Measurements from ENCODE around the gene BCL2.

The BCL2 gene

GRCh38 chr18:63342206-63342605 is 22.6 kb upstream of the BCL2 start:
- no peak overlapping the region for H3K27ac ChIP-seq
- no peak for TF ChIP-seq ZFX (IDR thresholded peaks at IDR 0.05; ENCODE audit: borderline replicate concordance)
- TF ChIP-seq, protein P1, sequence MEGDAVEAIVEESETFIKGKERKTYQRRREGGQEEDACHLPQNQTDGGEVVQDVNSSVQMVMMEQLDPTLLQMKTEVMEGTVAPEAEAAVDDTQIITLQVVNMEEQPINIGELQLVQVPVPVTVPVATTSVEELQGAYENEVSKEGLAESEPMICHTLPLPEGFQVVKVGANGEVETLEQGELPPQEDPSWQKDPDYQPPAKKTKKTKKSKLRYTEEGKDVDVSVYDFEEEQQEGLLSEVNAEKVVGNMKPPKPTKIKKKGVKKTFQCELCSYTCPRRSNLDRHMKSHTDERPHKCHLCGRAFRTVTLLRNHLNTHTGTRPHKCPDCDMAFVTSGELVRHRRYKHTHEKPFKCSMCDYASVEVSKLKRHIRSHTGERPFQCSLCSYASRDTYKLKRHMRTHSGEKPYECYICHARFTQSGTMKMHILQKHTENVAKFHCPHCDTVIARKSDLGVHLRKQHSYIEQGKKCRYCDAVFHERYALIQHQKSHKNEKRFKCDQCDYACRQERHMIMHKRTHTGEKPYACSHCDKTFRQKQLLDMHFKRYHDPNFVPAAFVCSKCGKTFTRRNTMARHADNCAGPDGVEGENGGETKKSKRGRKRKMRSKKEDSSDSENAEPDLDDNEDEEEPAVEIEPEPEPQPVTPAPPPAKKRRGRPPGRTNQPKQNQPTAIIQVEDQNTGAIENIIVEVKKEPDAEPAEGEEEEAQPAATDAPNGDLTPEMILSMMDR (IDR thresholded peaks at IDR 0.05): peak; percentile 38

GRCh38 chr18:63339920-63340484 is 20.4 kb upstream of the BCL2 start:
- TF ChIP-seq, protein P1 (IDR thresholded peaks at IDR 0.05): peak; percentile 76
- no peak for TF ChIP-seq ZFX (IDR thresholded peaks at IDR 0.05; ENCODE audit: borderline replicate concordance)
- H3K27ac ChIP-seq: no peak overlapping the region

GRCh38 chr18:63336366-63337099 is 17.0 kb upstream of the BCL2 start:
- H3K27ac ChIP-seq: no peak overlapping the region
- no peak for TF ChIP-seq ZFX (IDR thresholded peaks at IDR 0.05; ENCODE audit: borderline replicate concordance)
- TF ChIP-seq, protein P1 (IDR thresholded peaks at IDR 0.05): no peak

DNA sequence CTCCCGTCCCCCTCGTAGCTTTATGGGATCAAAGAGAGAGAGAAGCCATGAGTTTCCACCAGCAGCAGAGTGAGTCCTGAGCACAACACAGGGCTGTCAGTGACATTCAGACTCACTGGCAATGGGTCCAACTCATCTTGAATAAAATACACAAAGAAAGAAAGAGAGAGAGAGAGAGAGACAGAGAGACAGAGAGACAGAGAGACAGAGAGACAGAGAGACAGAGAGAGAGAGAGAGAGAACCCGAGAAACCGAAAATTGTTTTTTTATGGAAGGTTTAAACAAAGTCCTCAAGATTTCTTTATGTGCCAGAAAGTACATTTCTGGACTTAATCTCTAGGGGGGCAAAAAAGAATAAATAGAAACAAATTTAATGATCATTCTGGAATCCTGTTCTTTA is 11.5 kb upstream of the BCL2 start:
- TF ChIP-seq ZFX (IDR thresholded peaks at IDR 0.05; ENCODE audit: borderline replicate concordance): no peak
- TF ChIP-seq, protein P1 (IDR thresholded peaks at IDR 0.05): no peak
- no peak overlapping the region for H3K27ac ChIP-seq

GRCh38 chr18:63329431-63330145 is 10.0 kb upstream of the BCL2 start:
- TF ChIP-seq ZFX (IDR thresholded peaks at IDR 0.05; ENCODE audit: borderline replicate concordance): no peak
- TF ChIP-seq, protein P1 (IDR thresholded peaks at IDR 0.05): no peak
- H3K27ac ChIP-seq: no peak overlapping the region

GRCh38 chr18:63326011-63326410 is 6.4 kb upstream of the BCL2 start:
- TF ChIP-seq, protein P1 (IDR thresholded peaks at IDR 0.05): no peak
- TF ChIP-seq ZFX (IDR thresholded peaks at IDR 0.05; ENCODE audit: borderline replicate concordance): no peak

More at GRCh38 chr18:63326011-63326410, 6.4 kb upstream of the BCL2 start:
- no peak overlapping the region for H3K27ac ChIP-seq
